Body of pancreas (tissue), 4 donors: ENCODE measurements around the gene C1orf87. TPM values are rescaled to one million over a fixed set of nuclear protein-coding genes. Genes with fewer than 3 reads are reported as not detected.
A peak's percentile ranks its signal among the peaks of the same experiment; 100 is the strongest.

Source experiments
- ATAC-seq: fragments of 150-250 bp; one replicate; pipeline ENCODE4 v1.9.1; 2016
- DNase-seq, 4 donors: peaks; one replicate each; pipeline ENCODE4 v3.0.0-alpha.2; 2019
- H3K27ac ChIP-seq, 4 donors: fragments of 200-600 bp; sonication (generic); 1 replicate in 3 of 4; 2 replicates in 1 of 4; pipeline versions ENCODE4 v1.5.1 to v1.6.1; 2016 to 2019; ENCODE audit warnings: mild to moderate bottlenecking in 1 of 4, mixed read lengths in 1 of 4, moderate library complexity in 1 of 4
- H3K27me3 ChIP-seq, 2 donors: fragments of 200-600 bp; sonication (generic); one replicate each; pipeline ENCODE4 v1.6.0; 2016; ENCODE audit warnings: mild to moderate bottlenecking in 1 of 2
- H3K36me3 ChIP-seq, 2 donors: fragments of 200-600 bp; sonication (generic); replicated peaks in 1 of 2; 2 replicates each; pipeline ENCODE4 v1.5.1; 2016; ENCODE audit warnings: low read depth in 2 of 2; ENCODE audit not compliant: insufficient read depth in 1 of 2
- H3K4me1 ChIP-seq: fragments of 200-600 bp; sonication (generic); one replicate; pipeline ENCODE4 v1.6.0; 2016
- H3K4me3 ChIP-seq, 2 donors: fragments of 200-600 bp; sonication (generic); 1 replicate in 1 of 2; 2 replicates in 1 of 2; pipeline ENCODE4 v1.5.1; 2016 to 2019
- H3K9me3 ChIP-seq, 3 donors: fragments of 200-600 bp; sonication (generic); 1 replicate in 2 of 3; 2 replicates in 1 of 3; pipeline ENCODE4 v1.5.1; 2016
- CTCF ChIP-seq, 7 experiments: fragments of 450-650 bp in 4 of 7; fragments of 200-600 bp in 3 of 7; sonication (generic) in 3 of 7; IDR thresholded peaks; one replicate each; pipeline ENCODE4 v1.5.1; 2016 to 2019; ENCODE audit warnings: antibody characterized with exemption in 7 of 7
- POLR2A ChIP-seq, 3 donors: fragments of 450-650 bp; IDR thresholded peaks; one replicate each; pipeline ENCODE4 v1.6.1; 2016; ENCODE audit warnings: antibody characterized with exemption in 3 of 3, mild to moderate bottlenecking in 2 of 3
- WGBS, 2 donors: methylation state at CpG; one replicate each; pipeline ENCODE4 v1.1.5; 2017; 5-methylcytosine and 5-hydroxymethylcytosine counted together
- intact Hi-C: fragments of 100-400 bp; cut with DNase I; formaldehyde crosslinking; loops from one replicate; pipeline ENCODE4 v1.15.1; 2023
- total RNA-seq, 2 donors: library from RNA; depleted of rRNA; stranded (reverse); fragments of >200 nt; gene quantifications; one replicate each; pipeline ENCODE4 v1.1.0, GENCODE V29; 2016

C1orf87 gene
- total RNA-seq, 2 donors from 2014 or later = not detected

DNA sequence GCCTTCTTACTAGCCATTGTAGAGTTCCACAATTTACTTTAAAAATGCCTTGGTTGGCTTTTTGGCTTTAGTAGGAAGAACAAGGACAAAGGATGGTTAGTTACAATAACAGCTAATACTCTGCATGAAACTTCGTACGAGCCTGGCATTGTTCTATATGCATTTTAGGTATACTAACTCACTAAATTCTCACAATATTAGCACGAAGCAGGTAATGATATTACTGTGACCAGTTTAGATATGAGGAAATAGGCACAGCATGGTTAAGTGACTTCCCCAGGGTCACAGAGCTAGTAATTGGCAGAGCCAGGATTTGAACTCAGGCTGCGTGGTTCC is 96.5 kb downstream of the C1orf87 start:
- no peak for TF ChIP-seq CTCF (IDR thresholded peaks at IDR 0.05)
- no peak for TF ChIP-seq POLR2A (IDR thresholded peaks at IDR 0.05)
- Histone ChIP-seq H3K4me3 (no peak overlapping the region), H3K4me1 (peaks cover 5% of the 10 kb centered on the region), H3K9me3 (no peaks in the 10 kb centered on the region), H3K36me3 (no peaks in the 10 kb centered on the region), H3K27ac (no peak overlapping the region), H3K27me3 (no peaks in the 10 kb centered on the region)
- ATAC-seq (no peak), DNase-seq (no peak)
- intact Hi-C loops = loop anchor here (10.0 kb wide), 1 partner anchor 1068 kb away; no protein-coding TSS in a partner anchor
- WGBS, 2 donors = 72 to 73% methylated on average over 4 of the region's 4 CpGs

GRCh38 chr1:59976194-59977074 is 97.1 kb downstream of the C1orf87 start:
- no peaks in the 10 kb centered on the region for H3K9me3 ChIP-seq
- no peak overlapping the region for H3K4me3 ChIP-seq
- intact Hi-C loops = loop anchor here (10.0 kb wide), 1 partner anchor 1068 kb away; no protein-coding TSS in a partner anchor
- 33 to 35% methylated on average over 19 of the region's 19 CpGs for WGBS, 2 donors
- H3K27ac ChIP-seq = no peak overlapping the region
- H3K36me3 ChIP-seq = no peaks in the 10 kb centered on the region
- peak; percentile 66 to 79 (median 70) for DNase-seq
- TF ChIP-seq POLR2A (IDR thresholded peaks at IDR 0.05) (no peak), CTCF (IDR thresholded peaks at IDR 0.05) (peak; percentile 67 to 91 (median 73))
- peak; percentile 78 for ATAC-seq
- H3K27me3 ChIP-seq = no peaks in the 10 kb centered on the region
- peaks cover 7% of the 10 kb centered on the region for H3K4me1 ChIP-seq

DNA sequence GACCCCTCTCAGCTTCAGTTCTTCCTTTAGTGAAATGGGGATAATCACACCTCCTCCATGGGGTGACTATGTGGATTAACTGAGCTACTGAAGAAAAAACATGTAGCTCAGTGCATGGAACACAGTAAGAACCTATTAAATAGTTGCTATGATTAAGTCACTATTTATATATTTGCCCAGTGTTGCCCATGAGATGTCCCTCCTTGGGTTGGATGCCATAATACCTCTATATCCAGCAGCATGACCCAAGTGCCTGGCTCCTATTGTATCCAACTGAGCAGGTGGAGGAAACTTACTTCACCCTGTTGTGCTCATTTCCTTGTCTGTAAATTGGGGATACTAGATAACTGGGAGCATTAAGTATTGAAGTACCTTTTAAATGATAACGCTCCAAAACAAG is 99.9 kb downstream of the C1orf87 start:
- DNase-seq (no peak), ATAC-seq (no peak)
- 79 to 82% methylated on average over 1 of the region's 1 CpG for WGBS, 2 donors
- intact Hi-C loops = loop anchor here (10.0 kb wide), 1 partner anchor 1071 kb away; no protein-coding TSS in a partner anchor
- no peak overlapping the region for H3K4me3 ChIP-seq
- no peak overlapping the region for H3K27ac ChIP-seq
- no peak for TF ChIP-seq POLR2A (IDR thresholded peaks at IDR 0.05)
- TF ChIP-seq CTCF (IDR thresholded peaks at IDR 0.05) = no peak
- H3K36me3 ChIP-seq = no peaks in the 10 kb centered on the region
- H3K4me1 ChIP-seq = peaks cover 11% of the 10 kb centered on the region
- H3K9me3 ChIP-seq = no peaks in the 10 kb centered on the region
- H3K27me3 ChIP-seq = no peaks in the 10 kb centered on the region

DNA sequence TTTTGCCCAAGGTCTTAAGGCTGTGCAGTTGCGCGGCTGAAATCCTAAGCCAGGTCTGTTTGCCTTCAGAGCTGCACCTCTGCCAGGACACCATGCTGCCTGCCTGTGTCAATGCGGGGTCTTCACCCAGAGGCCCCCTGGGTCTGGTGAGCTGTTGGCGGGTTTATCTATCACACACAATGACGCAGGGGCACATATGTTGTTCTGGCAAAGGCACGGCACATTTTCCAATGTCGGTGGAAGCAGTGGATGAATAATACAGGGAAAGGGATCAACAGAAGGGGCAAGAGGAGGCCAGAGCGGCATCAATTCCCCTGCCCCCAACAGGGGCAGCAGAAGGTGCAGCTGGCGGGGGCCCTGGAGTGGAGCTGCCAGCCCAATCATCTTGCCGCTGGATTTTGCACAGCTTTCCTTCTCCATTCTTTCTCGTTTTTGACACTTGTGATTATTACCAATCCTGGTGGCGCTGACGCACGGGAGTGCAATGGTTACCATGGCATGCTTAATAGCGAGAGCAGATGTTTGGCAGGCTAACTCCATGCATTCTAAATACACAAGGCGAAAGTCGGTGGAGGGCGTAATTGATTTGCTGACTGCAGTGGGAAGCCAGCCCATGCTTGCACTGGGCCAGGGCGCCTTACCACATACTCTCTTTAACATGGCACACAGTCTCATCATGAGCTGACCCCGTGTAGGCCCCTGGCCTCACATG is 101.2 kb downstream of the C1orf87 start:
- Histone ChIP-seq H3K4me3 (no peak overlapping the region), H3K4me1 (peaks cover 19% of the 10 kb centered on the region), H3K9me3 (no peaks in the 10 kb centered on the region), H3K36me3 (no peaks in the 10 kb centered on the region), H3K27ac (no peak overlapping the region), H3K27me3 (no peaks in the 10 kb centered on the region)
- ATAC-seq = no peak
- intact Hi-C loops = loop anchor here (10.0 kb wide), 1 partner anchor 1072 kb away; no protein-coding TSS in a partner anchor
- DNase-seq = peak in 3 of 4 donors; percentile 18 to 46 (median 40)
- no peak for TF ChIP-seq CTCF (IDR thresholded peaks at IDR 0.05)
- WGBS, 2 donors = 72 to 79% methylated on average over 20 of the region's 20 CpGs
